SK-N-MC (cell line): ENCODE data around the gene TFAP2E.

Experiments
- EZH2 ChIP-seq: fragments of 200-600 bp; sonication (generic); IDR thresholded peaks from one replicate; pipeline ENCODE4 v1.6.1; 2017; ENCODE audit warnings: antibody characterized with exemption
- FOXP2 ChIP-seq: optimal IDR thresholded peaks from 2 replicates; pipeline ENCODE3; 2011; ENCODE audit warnings: mild to moderate bottlenecking, moderate library complexity; ENCODE audit not compliant: insufficient read depth; ENCODE audit errors: extremely low read length, control extremely low read depth
- POLR2AphosphoS5 ChIP-seq: IDR thresholded peaks from 2 replicates; pipeline ENCODE4 v1.6.1; 2012; ENCODE audit warnings: mild to moderate bottlenecking, low read depth, low read length, borderline replicate concordance

- no peak for TF ChIP-seq POLR2AphosphoS5
- TF ChIP-seq EZH2, result no peak
- TF ChIP-seq FOXP2, result no peak
Measured at GRCh38 chr1:35570589-35571137, 2.5 kb upstream of the TFAP2E start.
